ENCODE data around the gene OSTN. TPM values are rescaled to one million over a fixed set of nuclear protein-coding genes. Genes with fewer than 3 reads are reported as not detected.

The OSTN gene
- polyA plus RNA-seq, 3 donors, result not detected

- peak in 1 of 3 donors; percentile 7 for DNase-seq
- no peak overlapping the region for H3K27ac ChIP-seq (ENCODE audit: low read depth in 1 of 2, low read length in 2 of 2)
- 20% methylated on average over 2 of the region's 4 CpGs for WGBS (ENCODE audit: insufficient coverage)
- Mint-ChIP-seq H3K36me3 (no peaks in the 10 kb centered on the region), H3K27me3 (ENCODE audit: low read depth in 3 of 3) (peaks cover 0 to 2% (median 2%) of the 10 kb centered on the region in 3 donors), H3K4me3 (no peak overlapping the region), H3K4me1 (peaks cover 15% of the 10 kb centered on the region), H3K27ac (no peak overlapping the region), H3K9me3 (peaks cover 0 to 4% (median 0%) of the 10 kb centered on the region in 7 donors)
- H4K20me1 ChIP-seq (ENCODE audit: insufficient read depth, low read length), result no peaks in the 10 kb centered on the region
- H2AFZ ChIP-seq (ENCODE audit: insufficient read depth, low read depth, low read length, poor library complexity, severe bottlenecking), result no peak overlapping the region
- H3K79me2 ChIP-seq (ENCODE audit: insufficient read depth, low read length), result no peaks in the 10 kb centered on the region
- no peak for TF ChIP-seq CTCF (IDR thresholded peaks at IDR 0.05)
- H3K4me3 ChIP-seq (replicated peaks in 1 of 3; ENCODE audit: low read depth in 2 of 3, low read length in 3 of 3), result no peak overlapping the region
- H3K4me2 ChIP-seq (replicated peaks; ENCODE audit: extremely low read depth, low read length, poor library complexity, severe bottlenecking), result no peak overlapping the region
- intact Hi-C loops (cut with micrococcal nuclease), result no loop called here
- no peak overlapping the region for H3K9ac ChIP-seq (ENCODE audit: insufficient read depth, low read length, poor library complexity, severe bottlenecking)
- H3K4me1 ChIP-seq (ENCODE audit: control insufficient read depth in 1 of 2, insufficient read depth in 2 of 2, low read length in 2 of 2), result peaks cover 16 to 24% of the 10 kb centered on the region in 2 donors
- H3K27me3 ChIP-seq (ENCODE audit: control insufficient read depth in 2 of 2, insufficient read depth in 2 of 2, low read length in 2 of 2), result no peaks in the 10 kb centered on the region
- H3K36me3 ChIP-seq (replicated peaks in 1 of 2; ENCODE audit: control insufficient read depth in 1 of 2, insufficient read depth in 2 of 2, low read length in 2 of 2), result no peaks in the 10 kb centered on the region
- no peaks in the 10 kb centered on the region for H3K9me3 ChIP-seq (replicated peaks in 1 of 2; ENCODE audit: control insufficient read depth in 1 of 2, insufficient read depth in 1 of 2, low read length in 2 of 2)
Measured at GRCh38 chr3:191296041-191296541, 97.0 kb downstream of the OSTN start.

- H3K27ac ChIP-seq (ENCODE audit: low read depth in 1 of 2, low read length in 2 of 2), result no peak overlapping the region
- no peak for TF ChIP-seq CTCF (IDR thresholded peaks at IDR 0.05)
- no peaks in the 10 kb centered on the region for H3K9me3 ChIP-seq (replicated peaks in 1 of 2; ENCODE audit: control insufficient read depth in 1 of 2, insufficient read depth in 1 of 2, low read length in 2 of 2)
- H3K27me3 ChIP-seq (ENCODE audit: control insufficient read depth in 2 of 2, insufficient read depth in 2 of 2, low read length in 2 of 2), result no peaks in the 10 kb centered on the region
- Mint-ChIP-seq H3K27me3 (ENCODE audit: low read depth in 3 of 3) (peaks cover 0 to 2% (median 1%) of the 10 kb centered on the region in 3 donors), H3K36me3 (no peaks in the 10 kb centered on the region), H3K9me3 (peaks cover 0 to 4% (median 0%) of the 10 kb centered on the region in 7 donors), H3K4me1 (peaks cover 8% of the 10 kb centered on the region), H3K4me3 (no peak overlapping the region), H3K27ac (no peak overlapping the region)
- H3K4me3 ChIP-seq (replicated peaks in 1 of 3; ENCODE audit: low read depth in 2 of 3, low read length in 3 of 3), result no peak overlapping the region
- no peak for DNase-seq
- intact Hi-C loops (cut with micrococcal nuclease), result no loop called here
- no peaks in the 10 kb centered on the region for H3K36me3 ChIP-seq (replicated peaks in 1 of 2; ENCODE audit: control insufficient read depth in 1 of 2, insufficient read depth in 2 of 2, low read length in 2 of 2)
- H2AFZ ChIP-seq (ENCODE audit: insufficient read depth, low read depth, low read length, poor library complexity, severe bottlenecking), result no peak overlapping the region
- H4K20me1 ChIP-seq (ENCODE audit: insufficient read depth, low read length), result no peaks in the 10 kb centered on the region
- H3K79me2 ChIP-seq (ENCODE audit: insufficient read depth, low read length), result no peaks in the 10 kb centered on the region
- H3K4me1 ChIP-seq (ENCODE audit: control insufficient read depth in 1 of 2, insufficient read depth in 2 of 2, low read length in 2 of 2), result peaks cover 9 to 12% of the 10 kb centered on the region in 2 donors
- no peak overlapping the region for H3K9ac ChIP-seq (ENCODE audit: insufficient read depth, low read length, poor library complexity, severe bottlenecking)
- no peak overlapping the region for H3K4me2 ChIP-seq (replicated peaks; ENCODE audit: extremely low read depth, low read length, poor library complexity, severe bottlenecking)
Measured at GRCh38 chr3:191298846-191299245, 99.8 kb downstream of the OSTN start.

Measured in CD14-positive monocyte (primary cell).